ENCODE measurements around the gene POU3F2. TPM values are rescaled to one million over a fixed set of nuclear protein-coding genes. Genes with fewer than 3 reads are reported as not detected.

Gene POU3F2
- polyA plus RNA-seq (2011; rRNA removed) (not detected in 2 replicates), polyA minus RNA-seq (2011; rRNA and poly(A)+ RNA removed) (not detected in 2 replicates)

- H3K27me3 ChIP-seq (ENCODE audit: control insufficient read depth, insufficient read depth, low read length): peaks cover 45% of the 10 kb centered on the region
- POLR2A ChIA-PET: no interaction called here
Observed at GRCh38 chr6:98834060-98835031, at the start of gene POU3F2. TSS of gene POU3F2 (plus strand) at chr6:98834574. CDS start at chr6:98834874, 300 bp downstream.

GRCh38 chr6:98787435-98787834 lies 46.9 kb upstream of the POU3F2 start:
- Histone ChIP-seq H3K4me3 (ENCODE audit: low read depth, low read length) (no peak overlapping the region), H3K27me3 (ENCODE audit: control insufficient read depth, insufficient read depth, low read length) (no peaks in the 10 kb centered on the region), H3K36me3 (ENCODE audit: control insufficient read depth, insufficient read depth, low read length) (no peaks in the 10 kb centered on the region)
- ChIA-PET CTCF (no interaction called here), POLR2A (no interaction called here)
- no peak for TF ChIP-seq CTCF (IDR thresholded peaks at IDR 0.05; ENCODE audit: insufficient read depth, low read depth, low read length)
- no peak for DNase-seq (ENCODE audit: low read depth)

More at GRCh38 chr6:98834060-98835031, at the start of gene POU3F2:
- peak; percentile 23 for DNase-seq (ENCODE audit: low read depth)
- CTCF ChIA-PET: no interaction called here
- H3K4me3 ChIP-seq (ENCODE audit: low read depth, low read length): peak within 1 kb of the TSS; percentile 46
- TF ChIP-seq CTCF (IDR thresholded peaks at IDR 0.05; ENCODE audit: insufficient read depth, low read depth, low read length): no peak
- H3K36me3 ChIP-seq (ENCODE audit: control insufficient read depth, insufficient read depth, low read length): no peaks in the 10 kb centered on the region

GRCh38 chr6:98787961-98788360 lies 46.4 kb upstream of the POU3F2 start:
- Histone ChIP-seq H3K36me3 (ENCODE audit: control insufficient read depth, insufficient read depth, low read length) (no peaks in the 10 kb centered on the region), H3K27me3 (ENCODE audit: control insufficient read depth, insufficient read depth, low read length) (no peaks in the 10 kb centered on the region), H3K4me3 (ENCODE audit: low read depth, low read length) (no peak overlapping the region)
- TF ChIP-seq CTCF (IDR thresholded peaks at IDR 0.05; ENCODE audit: insufficient read depth, low read depth, low read length): no peak
- no peak for DNase-seq (ENCODE audit: low read depth)
- POLR2A ChIA-PET: no interaction called here
- CTCF ChIA-PET: no interaction called here

GRCh38 chr6:98794307-98794842 lies 40.0 kb upstream of the POU3F2 start:
- ChIA-PET CTCF (no interaction called here), POLR2A (no interaction called here)
- no peak for DNase-seq (ENCODE audit: low read depth)
- no peaks in the 10 kb centered on the region for H3K36me3 ChIP-seq (ENCODE audit: control insufficient read depth, insufficient read depth, low read length)
- H3K27me3 ChIP-seq (ENCODE audit: control insufficient read depth, insufficient read depth, low read length): no peaks in the 10 kb centered on the region
- TF ChIP-seq CTCF (IDR thresholded peaks at IDR 0.05; ENCODE audit: insufficient read depth, low read depth, low read length): no peak
- H3K4me3 ChIP-seq (ENCODE audit: low read depth, low read length): no peak overlapping the region

GRCh38 chr6:98797217-98797994 lies 37.0 kb upstream of the POU3F2 start:
- no peak for DNase-seq (ENCODE audit: low read depth)

More at GRCh38 chr6:98797217-98797994, 37.0 kb upstream of the POU3F2 start:
- ChIA-PET CTCF (no interaction called here), POLR2A (no interaction called here)
- TF ChIP-seq CTCF (IDR thresholded peaks at IDR 0.05; ENCODE audit: insufficient read depth, low read depth, low read length): no peak
- Histone ChIP-seq H3K36me3 (ENCODE audit: control insufficient read depth, insufficient read depth, low read length) (no peaks in the 10 kb centered on the region), H3K27me3 (ENCODE audit: control insufficient read depth, insufficient read depth, low read length) (no peaks in the 10 kb centered on the region), H3K4me3 (ENCODE audit: low read depth, low read length) (no peak overlapping the region)

Data from BJ (cell line).